Measurements from ENCODE around the gene PHF20.
"Not testable (repeated sequence)": the region's sequence is repeated elsewhere in the genome, so short reads cannot be mapped to it uniquely, and the experiment has no call there.

Gene PHF20

DNA sequence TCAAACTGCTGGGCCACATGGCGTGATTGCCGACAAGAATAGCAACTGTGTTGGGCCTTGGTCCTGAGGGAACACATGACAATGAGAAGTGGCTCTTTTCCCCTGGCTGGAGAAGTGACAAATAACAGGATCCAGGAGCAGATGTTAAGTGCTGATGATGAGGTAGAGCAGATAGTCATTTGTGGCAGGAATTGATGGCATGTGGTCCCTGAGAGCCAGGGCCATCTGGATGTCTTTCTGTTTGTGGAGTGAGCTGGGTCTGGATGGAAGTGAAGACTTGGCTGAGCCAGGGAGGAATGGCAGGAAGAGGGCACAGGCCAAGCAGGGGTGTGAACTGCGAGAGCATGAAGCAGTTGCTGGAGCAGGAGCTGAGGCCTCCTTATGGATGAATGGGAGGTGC lies 114.7 kb downstream of the PHF20 start:
- DNase-seq (ENCODE audit: low spot score): no peak

DNA sequence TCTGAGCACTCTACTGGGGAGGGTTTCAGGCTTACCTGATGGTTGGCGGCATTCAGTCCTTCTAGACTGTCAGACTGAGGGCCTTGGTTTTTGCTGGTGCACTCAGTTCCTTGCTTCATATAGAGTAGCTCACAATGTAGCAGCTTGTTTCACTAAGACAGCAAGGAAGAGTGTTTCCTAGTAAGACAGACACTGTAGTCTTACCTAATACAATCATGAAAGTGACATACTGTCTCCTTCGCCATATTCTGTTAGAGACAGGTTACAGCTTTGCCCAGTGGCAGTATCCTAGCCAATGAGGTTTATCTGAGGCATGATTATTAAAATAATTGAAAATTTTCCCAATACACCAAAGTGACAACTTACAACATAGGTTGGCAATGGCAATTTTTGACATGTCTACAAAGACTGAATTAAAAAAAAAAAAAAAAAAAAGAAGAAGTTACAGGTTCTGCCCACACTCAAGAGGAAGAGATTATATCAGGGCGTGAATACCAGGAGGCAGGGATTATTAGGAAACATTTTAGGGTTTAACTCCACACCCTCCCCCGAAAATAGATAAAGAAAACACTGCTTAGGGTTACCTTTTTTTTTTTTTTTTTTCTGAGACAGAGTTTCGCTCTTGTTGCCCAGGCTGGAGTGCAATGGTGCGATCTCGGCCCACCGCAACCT lies 115.7 kb downstream of the PHF20 start:
- no peak for DNase-seq (ENCODE audit: low spot score)

DNA sequence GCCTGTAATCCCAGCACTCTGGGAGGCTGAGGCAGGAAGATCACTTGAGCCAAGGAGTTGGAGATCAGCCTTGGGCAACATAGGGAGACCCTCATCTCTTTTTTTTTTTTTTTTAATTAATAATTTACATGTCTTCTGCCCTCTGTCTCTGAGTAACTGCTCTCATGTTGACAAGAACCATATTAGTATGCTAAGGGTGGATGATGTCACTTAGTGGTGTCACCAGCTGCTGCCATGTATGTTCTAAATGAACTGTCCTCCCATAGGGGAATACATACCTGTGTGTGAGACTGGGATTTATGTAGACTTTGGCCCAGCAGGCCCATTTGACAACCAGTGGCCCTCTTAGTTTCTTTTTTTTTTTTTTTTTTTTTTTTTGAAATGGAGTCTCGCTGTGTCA lies 116.8 kb downstream of the PHF20 start:
- DNase-seq (ENCODE audit: low spot score): no peak

DNA sequence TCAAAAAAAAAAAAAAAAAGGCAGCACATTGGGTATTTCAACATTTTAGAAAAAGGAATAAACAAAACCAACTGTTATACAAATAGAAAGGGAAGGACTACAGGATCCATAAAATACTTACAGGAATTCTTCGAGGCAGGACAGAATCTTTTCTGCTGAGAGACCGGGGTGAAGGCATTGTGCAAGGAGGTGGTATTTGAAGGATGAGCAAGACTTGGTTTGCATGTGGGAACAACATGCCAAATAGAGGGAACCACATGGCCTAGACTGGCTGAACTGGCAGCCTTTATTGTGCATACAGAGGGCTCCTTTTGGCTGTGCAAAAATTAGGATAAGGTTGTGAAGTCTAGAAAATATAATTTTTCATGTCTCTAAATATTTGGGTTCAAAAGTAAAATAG lies 119.6 kb downstream of the PHF20 start:
- no peak for DNase-seq (ENCODE audit: low spot score)

DNA sequence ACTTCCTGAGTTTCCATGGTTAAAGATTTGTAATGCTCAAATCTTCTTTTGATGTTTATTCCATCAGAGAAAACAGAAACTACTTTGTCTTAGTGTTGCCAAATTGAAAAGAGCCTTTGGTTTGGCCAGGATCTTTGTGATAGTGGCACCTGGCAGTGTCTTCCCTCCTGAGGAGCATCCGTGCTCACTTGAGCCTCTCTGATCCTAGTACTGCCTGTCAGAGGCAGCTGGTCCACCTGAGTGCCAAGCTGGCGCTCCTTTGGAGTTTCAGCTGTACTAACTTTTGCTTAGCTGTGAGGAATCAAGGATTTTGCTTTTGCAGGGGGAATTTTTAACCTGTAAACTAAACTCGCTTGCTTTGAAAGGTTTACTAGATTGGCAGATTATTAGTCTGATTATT lies 121.1 kb downstream of the PHF20 start:
- no peak for DNase-seq (ENCODE audit: low spot score)

DNA sequence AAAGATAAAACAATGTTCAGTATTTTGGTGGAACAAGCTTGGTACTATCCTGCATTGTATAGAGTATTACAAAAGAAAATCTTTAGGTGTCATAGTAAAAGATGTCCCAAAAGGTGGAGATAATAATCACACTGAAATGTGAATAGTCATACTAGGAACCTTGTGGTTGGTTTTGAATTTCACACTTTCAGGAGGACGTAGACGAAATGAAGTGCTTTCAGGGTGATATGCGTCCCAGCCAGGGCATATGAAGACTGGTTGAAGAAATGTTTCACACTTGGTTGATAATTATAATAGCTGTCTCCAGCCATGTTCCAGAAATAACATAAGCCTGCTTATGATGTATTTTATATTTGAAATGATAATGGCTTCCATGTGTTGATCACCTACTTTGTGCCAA lies 122.1 kb downstream of the PHF20 start:
- DNase-seq (ENCODE audit: low spot score): no peak

DNA sequence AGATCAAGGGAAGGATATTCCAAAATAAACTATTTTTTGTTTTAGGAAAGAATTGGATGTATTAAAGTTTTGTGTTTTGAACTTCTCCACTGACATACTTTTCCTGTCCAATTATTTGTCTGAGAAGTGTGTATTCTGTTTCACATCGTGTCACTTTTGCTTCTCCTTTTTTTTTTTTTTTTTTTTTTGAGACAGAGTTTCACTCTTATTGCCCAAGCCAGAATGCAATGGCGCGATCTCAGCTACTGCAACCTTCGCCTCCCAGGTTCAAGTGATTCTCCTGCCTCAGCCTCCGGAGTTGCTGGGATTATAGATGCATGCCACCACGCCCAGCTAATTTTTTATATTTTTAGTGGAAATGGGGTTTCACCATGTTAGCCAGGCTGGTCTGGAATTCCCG lies 123.7 kb downstream of the PHF20 start:
- DNase-seq (ENCODE audit: low spot score): not testable (repeated sequence)

DNA sequence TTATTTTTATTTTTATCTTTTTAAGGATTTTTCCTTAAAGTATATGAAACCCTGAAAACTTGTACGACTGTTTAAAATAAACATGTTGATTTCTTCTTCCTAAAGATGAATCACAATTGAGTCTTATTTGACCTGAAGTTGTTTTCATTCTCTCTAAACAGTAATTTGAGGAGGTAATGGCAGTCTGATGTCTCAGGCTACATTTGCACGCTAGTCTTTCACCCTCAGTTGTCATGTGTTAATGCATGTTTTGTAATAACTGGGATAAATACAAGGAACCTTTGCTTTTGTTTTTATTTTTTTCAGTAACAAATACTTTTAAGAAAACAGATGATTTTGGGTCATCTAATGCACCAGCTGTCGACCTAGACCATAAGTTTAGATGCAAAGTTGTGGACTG lies 127.2 kb downstream of the PHF20 start:
- no peak for DNase-seq (ENCODE audit: low spot score)

DNA sequence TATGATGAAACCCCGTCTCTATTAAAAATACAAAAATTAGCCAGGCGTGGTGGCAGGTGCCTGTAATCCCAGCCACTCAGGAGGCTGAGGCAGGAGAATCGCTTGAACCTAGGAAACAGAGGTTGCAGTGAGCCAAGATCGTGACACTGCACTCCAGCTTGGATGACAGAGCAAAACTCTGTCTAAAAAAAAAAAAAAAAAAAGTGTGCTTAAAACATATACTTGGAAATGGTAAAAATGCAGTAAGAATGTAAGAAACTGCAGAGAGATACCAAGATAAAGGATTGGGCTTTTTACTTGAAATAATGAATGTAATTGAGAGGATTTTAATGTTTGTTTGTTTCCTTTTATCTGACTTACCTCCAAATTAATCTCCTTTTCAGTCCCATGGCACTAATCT lies 129.4 kb downstream of the PHF20 start:
- not testable (repeated sequence) for DNase-seq (ENCODE audit: low spot score)

DNA sequence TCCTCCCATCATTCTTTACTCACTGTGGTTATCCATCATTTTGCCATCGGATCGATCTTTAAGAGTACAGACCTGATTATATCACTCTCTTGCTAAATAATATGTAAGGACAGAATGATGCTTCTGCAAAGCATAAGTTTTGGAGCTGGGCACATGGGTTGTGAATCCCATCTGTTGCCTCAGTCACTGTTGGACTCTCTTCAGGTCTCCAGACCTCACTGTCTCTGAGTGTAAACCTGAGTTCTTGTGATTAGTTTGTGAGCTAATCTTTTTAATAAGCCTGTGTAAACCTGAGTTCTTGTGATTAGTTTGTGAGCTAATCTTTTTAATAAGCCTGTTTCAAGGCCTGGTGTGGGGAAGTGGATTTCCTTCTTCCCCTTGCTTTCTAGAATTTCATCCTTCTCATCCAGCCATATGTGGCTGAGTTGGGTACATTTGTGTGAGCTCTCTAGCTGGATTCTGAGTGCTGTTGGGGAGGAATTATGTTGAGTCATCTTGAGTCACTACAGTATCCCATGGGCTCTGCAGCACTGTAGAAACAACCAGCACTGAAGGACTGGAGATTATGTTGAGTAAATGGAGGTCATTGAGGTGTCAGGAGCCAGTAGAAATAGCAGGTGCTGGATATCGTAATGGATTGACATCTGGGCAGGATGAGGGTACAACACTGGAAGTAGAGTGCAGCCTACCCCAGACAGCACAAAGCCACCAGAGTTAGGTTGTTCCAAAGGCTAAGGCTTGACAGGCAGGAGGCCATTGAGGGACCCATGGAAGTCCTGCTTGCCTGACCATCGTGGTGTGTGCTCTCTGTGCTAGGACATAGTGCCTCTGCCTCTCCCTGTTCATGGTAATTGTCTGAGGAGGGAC lies 130.1 kb downstream of the PHF20 start:
- DNase-seq (ENCODE audit: low spot score): no peak

DNA sequence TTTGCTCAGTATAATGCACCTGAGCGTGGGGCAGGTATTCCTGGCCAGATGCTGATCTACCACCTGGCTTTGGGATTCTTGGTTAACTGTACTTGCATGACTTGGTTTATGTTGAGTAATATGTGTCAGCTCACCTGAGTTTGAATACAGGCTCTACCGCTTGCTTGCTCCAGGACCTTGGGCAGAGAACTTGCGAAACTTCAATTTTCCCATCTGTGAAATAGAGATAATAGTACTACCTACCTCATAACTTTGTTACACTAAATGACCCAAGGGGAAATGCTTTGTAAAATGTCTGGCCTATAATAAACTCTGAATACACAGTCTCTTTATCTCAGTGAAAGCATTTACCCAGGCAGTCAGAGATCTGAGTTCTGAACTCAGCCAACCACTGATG lies 130.7 kb downstream of the PHF20 start:
- DNase-seq (ENCODE audit: low spot score): no peak

DNA sequence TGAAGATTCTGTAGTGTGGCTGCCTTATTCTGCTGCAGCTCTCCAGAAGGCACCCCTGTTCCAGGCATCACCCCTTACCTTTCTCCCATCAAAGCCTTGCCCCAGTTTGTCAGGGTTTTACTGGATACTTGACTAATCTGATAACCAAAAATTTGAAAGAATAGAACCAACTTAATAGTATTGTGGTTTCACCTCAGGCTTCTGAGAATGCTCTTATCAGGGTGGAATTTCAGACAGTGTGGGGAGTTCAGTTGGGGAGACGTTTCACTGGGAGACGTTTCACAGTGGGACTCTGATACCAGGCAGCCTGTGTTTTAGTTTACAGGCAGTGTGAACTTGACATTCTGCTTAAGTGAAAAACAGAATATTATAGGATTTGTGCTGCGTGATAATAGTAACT lies 132.0 kb downstream of the PHF20 start:
- no peak for DNase-seq (ENCODE audit: low spot score)

DNA sequence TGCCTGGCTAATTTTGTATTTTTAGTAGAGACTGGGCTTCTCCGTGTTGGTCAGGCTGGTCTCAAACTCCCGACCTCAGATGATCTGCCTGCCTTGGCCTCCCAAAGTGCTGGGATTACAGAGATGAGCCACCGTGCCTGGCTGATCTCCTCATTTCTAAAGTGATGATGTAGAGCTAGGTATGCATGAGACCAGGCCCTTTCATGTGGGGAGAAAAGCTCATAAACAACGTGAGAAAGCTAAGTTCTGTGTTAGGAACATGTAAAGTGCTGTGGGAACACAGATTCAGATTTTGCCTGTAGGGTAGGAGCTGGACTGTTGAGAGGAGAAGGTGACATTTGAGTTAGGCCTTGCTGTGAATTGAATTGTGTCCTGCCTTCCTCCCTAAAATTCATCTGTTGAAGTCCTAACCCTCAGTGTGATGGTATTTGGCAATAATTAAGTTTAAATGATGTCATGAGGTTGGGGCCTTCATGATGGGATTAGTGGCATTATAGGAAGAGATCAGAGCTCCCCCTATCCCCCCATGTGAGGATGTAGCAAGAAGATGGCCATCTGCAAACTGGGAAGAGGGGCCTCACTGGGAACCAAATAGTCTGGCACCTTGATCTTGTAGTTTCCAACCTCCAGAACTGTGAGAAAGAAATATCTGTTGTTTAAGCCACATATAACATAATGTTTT lies 133.3 kb downstream of the PHF20 start:
- DNase-seq (ENCODE audit: low spot score): no peak

DNA sequence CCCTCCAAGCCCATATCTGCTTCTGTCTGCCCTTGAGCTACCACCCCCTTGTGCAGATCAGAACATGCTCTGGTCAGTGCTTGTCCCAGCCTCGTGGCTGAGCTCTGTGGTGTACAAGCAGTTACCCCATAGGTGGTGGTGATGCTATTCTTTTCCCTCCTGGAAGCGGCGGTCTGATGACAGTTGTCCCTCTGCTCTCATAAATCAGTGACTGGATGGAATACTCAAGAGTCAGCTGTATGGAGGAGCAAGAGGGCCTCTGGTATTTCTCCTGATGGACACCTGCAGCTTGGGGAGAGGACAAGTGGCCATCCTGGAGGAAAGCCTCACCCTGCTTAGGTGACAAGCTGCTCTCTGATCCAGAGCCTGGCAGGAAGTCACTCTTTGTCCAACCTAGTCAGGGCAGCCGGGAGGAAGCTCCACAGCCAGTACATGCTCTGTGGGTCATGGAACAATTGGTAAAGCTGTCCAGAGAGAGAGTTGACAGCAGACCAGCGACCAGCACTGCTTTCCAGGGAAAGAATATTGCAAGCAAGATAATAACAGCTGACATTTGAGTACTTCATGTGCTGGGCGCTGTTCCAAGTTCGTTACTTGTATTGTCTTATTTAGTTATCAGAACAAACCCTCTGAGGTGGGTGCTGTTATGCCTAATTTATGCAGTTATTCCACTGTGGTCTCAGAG lies 135.3 kb downstream of the PHF20 start:
- no peak for DNase-seq (ENCODE audit: low spot score)

DNA sequence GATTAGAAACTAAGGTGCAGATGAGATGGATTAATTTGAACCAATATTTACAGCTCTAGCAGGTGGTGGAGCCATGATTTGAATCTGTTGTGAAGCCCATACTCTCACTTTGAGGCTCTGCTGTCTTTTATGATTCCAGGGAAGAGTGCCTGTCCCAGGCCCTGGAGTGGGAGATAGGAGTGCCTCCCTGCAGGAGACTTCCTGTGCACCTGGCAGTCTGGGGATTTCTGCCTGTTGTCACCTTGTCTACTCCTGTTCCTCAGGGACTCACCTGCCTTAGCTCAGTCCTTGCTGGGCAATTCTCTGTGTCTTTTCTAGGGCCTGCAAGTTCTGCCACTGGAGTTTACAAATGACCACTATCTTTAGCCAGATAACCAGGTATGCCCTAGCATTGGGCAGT lies 136.2 kb downstream of the PHF20 start:
- no peak for DNase-seq (ENCODE audit: low spot score)

DNA sequence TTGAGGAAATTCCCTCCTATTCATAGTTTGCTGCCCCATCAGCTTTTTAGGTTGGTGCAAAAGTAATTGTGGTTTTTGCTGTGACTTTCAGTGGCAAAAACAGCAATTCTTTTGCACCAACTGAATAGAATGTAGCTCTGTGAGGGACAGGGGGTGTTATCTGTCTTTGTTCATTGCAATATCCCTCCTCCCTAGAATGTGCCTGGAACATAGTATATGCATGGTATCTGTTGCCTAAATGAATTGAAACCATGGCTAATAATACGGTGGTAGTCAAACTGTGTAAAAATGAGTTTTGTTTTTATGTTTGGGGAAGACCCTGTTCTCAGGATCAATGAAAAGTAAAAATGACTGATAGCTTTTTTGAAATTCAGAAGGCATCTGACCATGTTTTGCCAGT lies 137.4 kb downstream of the PHF20 start:
- no peak for DNase-seq (ENCODE audit: low spot score)

DNA sequence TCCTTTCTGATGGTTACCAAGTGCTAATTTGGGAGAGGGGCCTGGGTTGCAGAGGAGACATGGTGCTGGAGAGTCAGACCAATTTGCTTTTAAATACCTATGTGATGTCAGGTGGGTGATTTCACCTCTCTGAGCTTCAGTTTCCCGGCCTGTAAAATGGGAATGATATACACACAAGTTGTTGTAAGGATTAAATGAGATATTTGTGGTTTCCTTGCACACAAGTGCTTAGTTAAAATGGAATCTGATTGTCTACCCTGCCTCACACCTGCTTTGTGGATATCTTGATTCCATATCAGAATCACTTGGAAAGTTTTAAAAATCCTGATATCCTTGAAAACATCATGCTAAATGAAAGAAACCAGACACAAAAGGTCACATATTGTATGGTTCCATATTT lies 138.0 kb downstream of the PHF20 start:
- DNase-seq (ENCODE audit: low spot score): no peak

DNA sequence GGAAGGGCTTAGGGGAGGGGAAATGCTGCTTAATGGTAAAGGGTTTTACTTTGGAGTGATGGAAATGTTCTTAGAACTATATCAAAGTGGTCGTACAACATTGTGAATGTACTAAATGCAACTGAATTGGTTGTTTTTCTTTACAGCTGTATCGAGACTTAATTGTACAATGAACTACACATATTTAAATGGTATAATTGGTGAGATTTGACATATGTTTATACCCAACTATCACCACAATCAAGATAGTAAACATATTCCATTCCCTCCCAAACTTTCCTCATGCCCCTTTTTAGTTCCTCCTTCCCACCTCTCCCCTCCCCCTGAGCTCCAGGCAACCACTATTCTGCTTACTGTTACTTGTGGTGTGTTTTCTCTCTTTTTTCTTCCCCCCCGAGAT lies 138.4 kb downstream of the PHF20 start:
- no peak for DNase-seq (ENCODE audit: low spot score)

DNA sequence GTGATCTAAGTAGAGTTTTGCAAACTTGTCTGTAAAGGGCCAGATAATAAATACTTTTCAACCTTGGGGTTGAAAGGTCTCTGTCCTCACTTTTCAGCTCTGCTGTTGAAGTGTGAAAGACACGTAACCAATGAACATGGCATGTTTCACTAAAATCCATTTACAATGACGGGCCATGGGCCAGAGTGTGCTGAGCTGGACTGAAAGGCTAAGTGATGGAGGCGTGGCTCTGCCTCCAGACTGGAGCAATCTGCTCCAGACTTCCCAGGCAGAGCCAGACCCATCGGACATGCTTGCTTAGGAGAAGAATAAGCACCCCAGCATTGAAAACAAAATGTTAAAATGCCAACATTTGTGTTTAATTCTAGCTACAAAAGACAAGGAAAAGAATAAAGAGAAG lies 141.1 kb downstream of the PHF20 start:
- DNase-seq (ENCODE audit: low spot score): no peak

DNA sequence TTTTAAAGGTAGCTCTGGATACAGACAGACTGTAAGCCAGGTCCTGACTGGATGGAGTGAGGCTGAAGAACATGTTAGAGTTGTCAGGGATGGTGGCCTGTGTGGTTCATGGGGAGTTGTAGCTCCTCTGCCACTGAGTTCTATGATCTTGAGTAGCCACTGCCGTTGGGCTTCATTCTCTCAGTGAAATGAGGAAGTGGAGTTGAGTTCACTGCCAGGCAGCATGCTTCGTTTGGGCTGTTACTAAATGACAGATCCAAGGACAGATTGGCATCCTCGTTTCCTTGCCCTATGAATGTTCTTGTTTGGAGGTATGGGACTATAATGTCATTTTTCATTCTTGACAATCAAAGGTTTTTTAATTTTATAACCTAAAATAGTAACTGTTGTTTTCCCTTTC lies 145.3 kb downstream of the PHF20 start:
- DNase-seq (ENCODE audit: low spot score): no peak

DNA sequence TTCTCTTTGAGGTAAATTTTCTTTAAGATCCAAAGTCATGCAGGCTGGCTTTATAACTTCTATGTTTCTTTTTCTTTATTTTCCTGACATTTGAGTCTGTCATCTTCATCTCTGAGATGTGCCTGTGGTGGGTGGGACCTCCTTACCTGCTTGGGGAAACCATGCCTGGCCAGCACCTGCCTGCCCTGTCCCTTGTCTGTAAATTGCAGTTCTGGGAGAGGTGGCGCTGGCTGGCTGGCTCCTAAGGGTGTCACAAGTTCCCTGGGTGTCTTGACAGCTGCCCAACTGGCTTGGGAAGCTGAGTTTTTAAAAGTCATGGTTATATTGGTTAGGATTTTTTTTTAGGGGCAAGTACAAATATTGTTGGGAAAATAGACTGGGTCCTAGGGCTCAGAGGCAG lies 146.2 kb downstream of the PHF20 start:
- DNase-seq (ENCODE audit: low spot score): no peak

DNA sequence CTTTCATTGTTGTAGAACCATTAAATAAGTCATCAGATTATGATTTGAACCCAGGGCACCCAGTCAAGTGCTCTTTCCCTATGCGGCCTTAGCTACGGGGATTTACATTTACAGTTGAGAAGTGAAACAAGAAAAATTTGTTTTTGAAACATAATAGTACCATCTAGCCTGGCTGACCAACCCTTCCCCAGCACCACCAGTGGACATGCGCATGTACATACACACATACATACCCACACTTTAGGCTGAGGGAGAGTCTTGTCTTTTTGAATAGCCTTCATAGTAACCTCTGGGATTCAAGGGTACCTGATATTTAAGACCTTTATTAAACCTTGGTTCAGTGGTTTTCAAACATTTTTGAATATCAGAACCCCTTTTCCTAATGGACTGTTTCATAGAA lies 148.7 kb downstream of the PHF20 start:
- DNase-seq (ENCODE audit: low spot score): no peak

DNA sequence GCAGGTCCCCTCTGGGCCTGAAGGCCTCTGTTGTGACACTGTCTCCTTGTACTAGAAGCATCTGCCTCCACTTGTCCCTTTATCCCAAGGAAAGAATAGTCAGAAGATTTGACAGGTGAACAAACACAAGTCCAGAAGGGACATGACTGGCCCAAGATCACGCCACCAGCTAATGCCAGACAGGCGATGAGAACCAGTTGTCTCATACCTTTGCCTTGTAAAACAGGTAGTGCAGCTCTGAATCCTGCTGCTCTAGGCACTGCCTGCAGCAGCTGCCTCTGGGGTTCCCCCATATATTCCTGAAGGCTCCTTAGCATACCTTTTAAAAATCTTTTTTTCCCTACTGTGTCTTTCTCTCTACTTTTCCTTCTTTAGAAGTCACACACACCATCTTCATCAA lies 157.5 kb downstream of the PHF20 start:
- no peak for DNase-seq (ENCODE audit: low spot score)

All from putamen (tissue), 1 donor.